Colonic mucosa (tissue), 4 donors: Measurements from ENCODE around the gene WASF2. TPM values are rescaled to one million over a fixed set of nuclear protein-coding genes. Genes with fewer than 3 reads are reported as not detected.

ENCODE experiments used
- DNase-seq: peaks from one replicate; pipeline ENCODE4 v3.0.0-alpha.2; 2020
- H3K27ac ChIP-seq: fragments of 200-600 bp; one replicate; pipeline ENCODE4 v1.8.0; 2021
- H3K27me3 ChIP-seq: fragments of 200-600 bp; one replicate; pipeline ENCODE4 v1.8.0; 2021
- H3K36me3 ChIP-seq: fragments of 200-600 bp; one replicate; pipeline ENCODE4 v1.8.0; 2021
- H3K4me1 ChIP-seq: fragments of 200-600 bp; one replicate; pipeline ENCODE4 v1.8.0; 2021; ENCODE audit warnings: mild to moderate bottlenecking
- H3K4me3 ChIP-seq: fragments of 200-600 bp; one replicate; pipeline ENCODE4 v1.8.0; 2021
- H3K9ac ChIP-seq, 2 donors: one replicate each; pipeline ENCODE4 v1.7.0; 2013; ENCODE audit warnings: control low read depth in 2 of 2, low read depth in 2 of 2, low read length in 2 of 2
- H3K9me3 ChIP-seq: fragments of 200-600 bp; one replicate; pipeline ENCODE4 v1.8.0; 2021
- intact Hi-C: fragments of 100-400 bp; cut with DNase I; formaldehyde crosslinking; loops from one replicate; pipeline ENCODE4 v1.14.1; 2022
- total RNA-seq, 2 donors: library from RNA; stranded (reverse); fragmentation: NEBNext Ultra II Directional in 1 of 2; extraction: Animal tissue kit (Norgen Biotek cat#: 25700) in 1 of 2; gene quantifications; one replicate each; pipeline ENCODE4 v1.2.1, GENCODE V29; 2021
- TF ChIP-seq, protein P1 (sequence below): fragments of 200-600 bp; IDR thresholded peaks from one replicate; pipeline ENCODE4 v1.8.0; 2022; ENCODE audit warnings: antibody characterized with exemption, mild to moderate bottlenecking
- donor health status: healthy.
- donor health status: DM: no; HTN: no; CAD: no.
- donor health status: DM: no; HTN: no; CAD: no.

WASF2 gene
- total RNA-seq, 2 donors from 2014 or later = 120 to 168 TPM

DNA sequence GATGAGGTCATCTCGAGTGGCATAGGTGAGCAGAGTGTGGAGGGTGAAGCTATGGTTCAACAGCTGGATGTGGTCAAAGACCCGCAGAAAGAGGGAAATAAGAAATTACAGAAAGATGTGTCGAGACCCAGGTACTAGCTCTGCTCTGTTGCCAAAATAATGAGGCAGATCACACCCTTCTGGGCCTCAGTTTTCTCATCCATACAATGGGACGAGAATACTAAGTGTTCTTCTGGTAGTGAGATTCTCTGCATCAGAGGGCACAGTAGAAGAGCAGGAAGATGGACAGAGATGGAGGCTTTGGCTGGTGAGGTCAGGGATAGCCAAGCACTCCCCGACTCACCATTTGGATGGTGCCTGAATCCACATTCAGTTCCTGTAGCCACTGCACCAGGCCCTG lies 134.3 kb downstream of the WASF2 start:
- Histone ChIP-seq H3K36me3 (no peaks in the 10 kb centered on the region), H3K27ac (no peak overlapping the region), H3K4me3 (no peak overlapping the region), H3K4me1 (peaks cover 19% of the 10 kb centered on the region), H3K9ac (no peak overlapping the region), H3K27me3 (no peaks in the 10 kb centered on the region), H3K9me3 (no peaks in the 10 kb centered on the region)
- intact Hi-C loops = no loop called here
- TF ChIP-seq, protein P1, sequence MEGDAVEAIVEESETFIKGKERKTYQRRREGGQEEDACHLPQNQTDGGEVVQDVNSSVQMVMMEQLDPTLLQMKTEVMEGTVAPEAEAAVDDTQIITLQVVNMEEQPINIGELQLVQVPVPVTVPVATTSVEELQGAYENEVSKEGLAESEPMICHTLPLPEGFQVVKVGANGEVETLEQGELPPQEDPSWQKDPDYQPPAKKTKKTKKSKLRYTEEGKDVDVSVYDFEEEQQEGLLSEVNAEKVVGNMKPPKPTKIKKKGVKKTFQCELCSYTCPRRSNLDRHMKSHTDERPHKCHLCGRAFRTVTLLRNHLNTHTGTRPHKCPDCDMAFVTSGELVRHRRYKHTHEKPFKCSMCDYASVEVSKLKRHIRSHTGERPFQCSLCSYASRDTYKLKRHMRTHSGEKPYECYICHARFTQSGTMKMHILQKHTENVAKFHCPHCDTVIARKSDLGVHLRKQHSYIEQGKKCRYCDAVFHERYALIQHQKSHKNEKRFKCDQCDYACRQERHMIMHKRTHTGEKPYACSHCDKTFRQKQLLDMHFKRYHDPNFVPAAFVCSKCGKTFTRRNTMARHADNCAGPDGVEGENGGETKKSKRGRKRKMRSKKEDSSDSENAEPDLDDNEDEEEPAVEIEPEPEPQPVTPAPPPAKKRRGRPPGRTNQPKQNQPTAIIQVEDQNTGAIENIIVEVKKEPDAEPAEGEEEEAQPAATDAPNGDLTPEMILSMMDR = no peak
- DNase-seq = no peak

Other genes with a start within 250 kb of the WASF2 start
- gene TMEM222, start 168.0 kb downstream of the WASF2 start, total RNA-seq = 10 to 100 TPM; 28.6 to 35.4 TPM
- 10 to 100 TPM; 15.6 to 17.4 TPM for gene SYTL1, start 148.1 kb downstream of the WASF2 start, total RNA-seq
- 10 to 100 TPM; 21.7 to 41.0 TPM for gene MAP3K6, start 123.2 kb downstream of the WASF2 start, total RNA-seq
- gene FCN3, start 115.3 kb downstream of the WASF2 start, total RNA-seq = 1 to 10 TPM in 1 of 2 donors, under 1 TPM in 1; 0.42 to 1.5 TPM
- 1 to 10 TPM in 1 of 2 donors, under 1 TPM in 1; 0.69 to 1.7 TPM for gene CD164L2, start 106.8 kb downstream of the WASF2 start, total RNA-seq
- under 1 TPM; 0.32 to 0.49 TPM for gene GPR3, start 97.5 kb downstream of the WASF2 start, total RNA-seq
- gene AHDC1, start 114.0 kb upstream of the WASF2 start, total RNA-seq = 10 to 100 TPM; 18.4 to 26.8 TPM
- gene FGR, start 145.0 kb upstream of the WASF2 start, total RNA-seq = 1 to 10 TPM; 1.4 to 2.0 TPM
- gene IFI6, start 182.0 kb upstream of the WASF2 start, total RNA-seq = 10 to 100 TPM; 18.0 to 25.1 TPM
- gene FAM76A, start 235.8 kb upstream of the WASF2 start, total RNA-seq = 10 to 100 TPM; 10.5 to 11.3 TPM